Ramos (cell line): ENCODE data around the gene CNKSR3.
"Not testable (repeated sequence)": the region's sequence is repeated elsewhere in the genome, so short reads cannot be mapped to it uniquely, and the experiment has no call there.

ENCODE experiments used
- in situ Hi-C: fragments of 300-500 bp; cut with MboI; formaldehyde crosslinking; loops from one replicate; pipeline ENCODE4 v1.14.3; 2022; ENCODE audit warnings: low sequenced_read_pairs; ENCODE audit not compliant: unreplicated experiment

The CNKSR3 gene

GRCh38 chr6:154510144-154510905 lies at the start of gene CNKSR3:
Gene CNKSR3 (minus strand): TSS chr6:154510685. CDS start chr6:154510114, 571 bp downstream.
- in situ Hi-C loops, result no loop called here

GRCh38 chr6:154558984-154559383 lies 48.5 kb upstream of the CNKSR3 start:
- in situ Hi-C loops, result no loop called here

GRCh38 chr6:154558513-154558912 lies 48.0 kb upstream of the CNKSR3 start:
- in situ Hi-C loops, result no loop called here

GRCh38 chr6:154555073-154555677 lies 44.7 kb upstream of the CNKSR3 start:
- in situ Hi-C loops, result no loop called here

GRCh38 chr6:154554491-154554890 lies 44.0 kb upstream of the CNKSR3 start:
- in situ Hi-C loops, result no loop called here

- in situ Hi-C loops, result no loop called here
Observed at GRCh38 chr6:154550779-154551178, 40.3 kb upstream of the CNKSR3 start.

GRCh38 chr6:154549179-154549578 lies 38.7 kb upstream of the CNKSR3 start:
- in situ Hi-C loops, result no loop called here

GRCh38 chr6:154548130-154548830 lies 37.8 kb upstream of the CNKSR3 start:
- in situ Hi-C loops, result no loop called here

- in situ Hi-C loops, result no loop called here
Observed at GRCh38 chr6:154543628-154544027, 33.1 kb upstream of the CNKSR3 start.

- in situ Hi-C loops, result no loop called here
Observed at GRCh38 chr6:154542747-154543146, 32.3 kb upstream of the CNKSR3 start.

- in situ Hi-C loops, result not testable (repeated sequence)
Observed at GRCh38 chr6:154541837-154542236, 31.4 kb upstream of the CNKSR3 start.

GRCh38 chr6:154539593-154540269 lies 29.2 kb upstream of the CNKSR3 start:
- in situ Hi-C loops, result no loop called here

GRCh38 chr6:154538640-154539191 lies 28.2 kb upstream of the CNKSR3 start:
- in situ Hi-C loops, result no loop called here

- in situ Hi-C loops, result no loop called here
Observed at GRCh38 chr6:154537511-154538325, 27.2 kb upstream of the CNKSR3 start.

GRCh38 chr6:154536999-154537398 lies 26.5 kb upstream of the CNKSR3 start:
- in situ Hi-C loops, result no loop called here

GRCh38 chr6:154536255-154536654 lies 25.8 kb upstream of the CNKSR3 start:
- in situ Hi-C loops, result no loop called here

GRCh38 chr6:154535851-154536250 lies 25.4 kb upstream of the CNKSR3 start:
- in situ Hi-C loops, result no loop called here

GRCh38 chr6:154535147-154535546 lies 24.7 kb upstream of the CNKSR3 start:
- in situ Hi-C loops, result no loop called here

- in situ Hi-C loops, result no loop called here
Observed at GRCh38 chr6:154534531-154534930, 24.0 kb upstream of the CNKSR3 start.

- in situ Hi-C loops, result no loop called here
Observed at GRCh38 chr6:154532426-154532825, 21.9 kb upstream of the CNKSR3 start.
